Measurements from ENCODE around the gene FTL. TPM values are rescaled to one million over a fixed set of nuclear protein-coding genes. Genes with fewer than 3 reads are reported as not detected.

FTL gene
- total RNA-seq, 2 donors from 2014 or later, result 681 to 811 TPM

GRCh38 chr19:48953141-48953540 lies 12.0 kb upstream of the FTL start:
- Mint-ChIP-seq H3K27me3 (ENCODE audit: low read depth) (no peaks in the 10 kb centered on the region), H3K4me1 (ENCODE audit: low read depth) (peaks cover 40% of the 10 kb centered on the region), H3K9me3 (no peaks in the 10 kb centered on the region), H3K36me3 (ENCODE audit: insufficient read depth in 2 of 2) (peaks cover 6 to 21% of the 10 kb centered on the region in 2 donors), H3K4me3 (no peak overlapping the region), H3K27ac (no peak overlapping the region)
- DNase-seq (no peak), ATAC-seq (replicated peaks in 1 of 2) (no peak)

DNA sequence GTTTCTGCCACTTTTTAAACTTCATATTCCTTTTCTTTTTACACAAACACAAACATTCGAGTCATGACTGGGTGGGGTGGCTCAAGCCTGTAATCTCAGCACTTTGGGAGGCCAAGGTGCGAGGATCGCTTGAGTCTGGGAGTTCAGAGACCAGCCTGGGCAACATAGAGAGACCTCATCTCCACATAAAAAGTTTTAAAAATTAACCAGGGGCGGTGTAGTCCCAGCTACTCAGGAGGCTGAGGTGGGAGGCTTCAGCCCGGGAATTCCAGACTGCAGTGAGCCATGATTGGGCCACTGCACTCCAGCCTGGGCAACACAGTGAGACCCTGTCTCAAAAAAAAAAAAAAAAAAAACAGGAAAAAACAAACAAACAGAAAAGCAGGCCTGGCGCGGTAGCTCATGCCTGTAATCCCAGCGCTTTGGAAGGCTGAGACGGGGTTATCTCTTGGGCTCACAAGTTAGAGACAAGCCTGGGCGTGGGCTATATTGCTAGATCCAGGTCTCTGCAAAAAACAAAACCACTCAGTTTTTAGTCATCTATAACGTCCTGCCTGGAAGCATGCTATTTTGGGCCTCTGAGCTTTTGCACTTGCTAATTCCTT lies 11.0 kb upstream of the FTL start:
- peaks cover 9 to 26% of the 10 kb centered on the region in 2 donors for H3K36me3 Mint-ChIP-seq (ENCODE audit: insufficient read depth in 2 of 2)
- ATAC-seq (replicated peaks in 1 of 2) (no peak), DNase-seq (no peak)
- H3K27ac Mint-ChIP-seq, result peak overlapping the region; percentile 96
- H3K27me3 Mint-ChIP-seq (ENCODE audit: low read depth), result no peaks in the 10 kb centered on the region
- no peaks in the 10 kb centered on the region for H3K9me3 Mint-ChIP-seq
- H3K4me1 Mint-ChIP-seq (ENCODE audit: low read depth), result peaks cover 49% of the 10 kb centered on the region
- H3K4me3 Mint-ChIP-seq, result peak overlapping the region; percentile 93 to 97

- H3K27me3 Mint-ChIP-seq (ENCODE audit: low read depth), result no peaks in the 10 kb centered on the region
- peak within 1 kb of the TSS; percentile 96 for H3K27ac Mint-ChIP-seq
- peak within 1 kb of the TSS; percentile 93 to 97 for H3K4me3 Mint-ChIP-seq
- no peaks in the 10 kb centered on the region for H3K9me3 Mint-ChIP-seq
- DNase-seq, result peak; percentile 97
- H3K36me3 Mint-ChIP-seq (ENCODE audit: insufficient read depth in 2 of 2), result peaks cover 9 to 28% of the 10 kb centered on the region in 2 donors
- peaks cover 52% of the 10 kb centered on the region for H3K4me1 Mint-ChIP-seq (ENCODE audit: low read depth)
- ATAC-seq (replicated peaks in 1 of 2), result peak; percentile 88 to 89
Observed at GRCh38 chr19:48954595-48955307, 10.4 kb upstream of the FTL start, which contains the start of gene BAX. Gene BAX (plus strand): TSS chr19:48954875. CDS start chr19:48954929, 54 bp downstream.

DNA sequence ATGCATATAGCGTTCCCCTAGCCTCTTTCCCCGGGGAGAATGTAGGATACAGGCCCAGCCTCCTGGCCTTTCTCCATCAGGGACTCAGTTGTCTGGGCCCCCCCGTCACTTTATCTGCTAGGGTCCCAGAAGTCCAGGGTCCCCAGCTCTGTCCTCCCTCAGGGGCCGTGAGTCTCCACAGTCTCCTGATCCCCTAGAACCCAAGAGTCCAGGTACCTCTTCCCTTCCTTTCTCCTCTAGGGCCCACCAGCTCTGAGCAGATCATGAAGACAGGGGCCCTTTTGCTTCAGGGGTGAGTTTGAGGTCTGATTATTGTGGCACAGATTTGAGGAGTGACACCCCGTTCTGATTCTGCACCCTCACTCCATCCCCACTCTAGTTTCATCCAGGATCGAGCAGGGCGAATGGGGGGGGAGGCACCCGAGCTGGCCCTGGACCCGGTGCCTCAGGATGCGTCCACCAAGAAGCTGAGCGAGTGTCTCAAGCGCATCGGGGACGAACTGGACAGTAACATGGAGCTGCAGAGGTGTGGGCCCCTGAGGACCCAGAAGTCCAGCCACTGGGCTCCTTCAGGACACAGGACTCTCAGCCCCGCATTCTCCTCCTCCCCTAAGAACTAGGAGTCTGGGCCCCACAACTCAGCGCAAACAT lies 9.7 kb upstream of the FTL start:
- peak overlapping the region; percentile 93 to 97 for H3K4me3 Mint-ChIP-seq
- H3K36me3 Mint-ChIP-seq (ENCODE audit: insufficient read depth in 2 of 2), result peaks cover 9 to 28% of the 10 kb centered on the region in 2 donors
- ATAC-seq (replicated peaks in 1 of 2) (no peak), DNase-seq (no peak)
- peaks cover 54% of the 10 kb centered on the region for H3K4me1 Mint-ChIP-seq (ENCODE audit: low read depth)
- no peaks in the 10 kb centered on the region for H3K9me3 Mint-ChIP-seq
- H3K27me3 Mint-ChIP-seq (ENCODE audit: low read depth), result no peaks in the 10 kb centered on the region
- peak overlapping the region; percentile 82 for H3K27ac Mint-ChIP-seq

DNA sequence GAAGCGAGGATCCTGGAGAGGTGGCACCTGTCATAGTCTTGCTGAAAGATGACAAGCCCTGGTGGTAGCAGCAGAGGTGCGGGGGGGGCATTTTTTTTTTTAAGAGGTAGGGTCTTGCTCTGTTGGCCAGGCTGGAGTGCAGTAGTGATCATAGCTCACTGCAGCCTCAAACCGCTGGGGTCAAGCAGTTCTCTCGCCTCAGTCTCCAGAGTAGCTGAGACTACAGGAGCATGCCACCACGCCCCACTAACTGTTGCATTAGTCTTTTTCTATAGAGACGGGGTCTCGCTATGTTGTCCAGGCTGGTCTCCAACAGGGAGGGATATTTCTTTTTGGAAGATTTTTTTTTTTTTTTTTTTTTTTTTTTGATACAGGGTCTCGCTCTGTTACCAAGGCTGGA lies 7.1 kb upstream of the FTL start:
- Mint-ChIP-seq H3K27me3 (ENCODE audit: low read depth) (no peaks in the 10 kb centered on the region), H3K4me1 (ENCODE audit: low read depth) (peaks cover 79% of the 10 kb centered on the region), H3K27ac (no peak overlapping the region), H3K9me3 (no peaks in the 10 kb centered on the region), H3K36me3 (ENCODE audit: insufficient read depth in 2 of 2) (peaks cover 9 to 34% of the 10 kb centered on the region in 2 donors), H3K4me3 (no peak overlapping the region)
- DNase-seq, result no peak
- no peak for ATAC-seq (replicated peaks in 1 of 2)

- no peaks in the 10 kb centered on the region for H3K27me3 Mint-ChIP-seq (ENCODE audit: low read depth)
- no peaks in the 10 kb centered on the region for H3K9me3 Mint-ChIP-seq
- peaks cover 86% of the 10 kb centered on the region for H3K4me1 Mint-ChIP-seq (ENCODE audit: low read depth)
- H3K27ac Mint-ChIP-seq, result no peak overlapping the region
- H3K36me3 Mint-ChIP-seq (ENCODE audit: insufficient read depth in 2 of 2), result peaks cover 7 to 34% of the 10 kb centered on the region in 2 donors
- DNase-seq (no peak), ATAC-seq (replicated peaks in 1 of 2) (no peak)
- no peak overlapping the region for H3K4me3 Mint-ChIP-seq
Observed at GRCh38 chr19:48959341-48960239, 5.5 kb upstream of the FTL start.

DNA sequence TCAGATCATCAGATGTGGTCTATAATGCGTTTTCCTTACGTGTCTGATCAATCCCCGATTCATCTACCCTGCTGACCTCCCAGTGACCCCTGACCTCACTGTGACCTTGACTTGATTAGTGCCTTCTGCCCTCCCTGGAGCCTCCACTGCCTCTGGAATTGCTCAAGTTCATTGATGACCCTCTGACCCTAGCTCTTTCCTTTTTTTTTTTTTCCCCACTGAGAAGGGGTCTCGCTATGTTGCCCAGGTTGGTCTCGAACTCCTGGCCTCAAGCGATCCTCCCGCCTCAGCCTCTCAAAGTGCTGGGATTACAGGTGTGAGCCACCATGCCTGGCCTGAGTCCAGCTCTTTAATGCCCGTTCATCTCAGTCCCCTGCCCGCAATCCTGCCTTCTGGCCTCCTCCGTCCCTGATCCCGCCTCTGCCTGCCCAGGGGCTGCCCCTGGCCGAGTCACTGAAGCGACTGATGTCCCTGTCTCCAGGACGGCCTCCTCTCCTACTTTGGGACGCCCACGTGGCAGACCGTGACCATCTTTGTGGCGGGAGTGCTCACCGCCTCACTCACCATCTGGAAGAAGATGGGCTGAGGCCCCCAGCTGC lies 4.0 kb upstream of the FTL start:
- ATAC-seq (replicated peaks in 1 of 2) (no peak), DNase-seq (no peak)
- H3K27me3 Mint-ChIP-seq (ENCODE audit: low read depth), result no peaks in the 10 kb centered on the region
- peaks cover 83% of the 10 kb centered on the region for H3K4me1 Mint-ChIP-seq (ENCODE audit: low read depth)
- no peak overlapping the region for H3K4me3 Mint-ChIP-seq
- peaks cover 13 to 26% of the 10 kb centered on the region in 2 donors for H3K36me3 Mint-ChIP-seq (ENCODE audit: insufficient read depth in 2 of 2)
- no peak overlapping the region for H3K27ac Mint-ChIP-seq
- no peaks in the 10 kb centered on the region for H3K9me3 Mint-ChIP-seq

DNA sequence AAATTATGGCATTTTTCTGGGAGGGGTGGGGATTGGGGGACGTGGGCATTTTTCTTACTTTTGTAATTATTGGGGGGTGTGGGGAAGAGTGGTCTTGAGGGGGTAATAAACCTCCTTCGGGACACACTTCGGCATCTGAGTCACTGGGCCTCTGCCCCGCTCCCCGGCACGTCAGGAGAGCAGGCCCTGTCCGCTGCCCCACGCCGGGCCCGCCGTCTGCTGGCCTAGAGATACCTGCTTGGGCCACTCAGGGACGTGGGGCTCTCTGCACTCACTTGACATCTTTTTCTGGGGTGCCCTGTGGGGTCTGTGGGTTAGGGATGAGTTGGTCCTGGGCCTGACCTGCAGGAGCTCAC lies 3.5 kb upstream of the FTL start:
- DNase-seq (no peak), ATAC-seq (replicated peaks in 1 of 2) (no peak)
- Mint-ChIP-seq H3K27ac (peak overlapping the region; percentile 99), H3K4me3 (peak overlapping the region; percentile 94 to 100), H3K27me3 (ENCODE audit: low read depth) (no peaks in the 10 kb centered on the region), H3K9me3 (no peaks in the 10 kb centered on the region), H3K4me1 (ENCODE audit: low read depth) (peaks cover 83% of the 10 kb centered on the region), H3K36me3 (ENCODE audit: insufficient read depth in 2 of 2) (peaks cover 17 to 28% of the 10 kb centered on the region in 2 donors)

DNA sequence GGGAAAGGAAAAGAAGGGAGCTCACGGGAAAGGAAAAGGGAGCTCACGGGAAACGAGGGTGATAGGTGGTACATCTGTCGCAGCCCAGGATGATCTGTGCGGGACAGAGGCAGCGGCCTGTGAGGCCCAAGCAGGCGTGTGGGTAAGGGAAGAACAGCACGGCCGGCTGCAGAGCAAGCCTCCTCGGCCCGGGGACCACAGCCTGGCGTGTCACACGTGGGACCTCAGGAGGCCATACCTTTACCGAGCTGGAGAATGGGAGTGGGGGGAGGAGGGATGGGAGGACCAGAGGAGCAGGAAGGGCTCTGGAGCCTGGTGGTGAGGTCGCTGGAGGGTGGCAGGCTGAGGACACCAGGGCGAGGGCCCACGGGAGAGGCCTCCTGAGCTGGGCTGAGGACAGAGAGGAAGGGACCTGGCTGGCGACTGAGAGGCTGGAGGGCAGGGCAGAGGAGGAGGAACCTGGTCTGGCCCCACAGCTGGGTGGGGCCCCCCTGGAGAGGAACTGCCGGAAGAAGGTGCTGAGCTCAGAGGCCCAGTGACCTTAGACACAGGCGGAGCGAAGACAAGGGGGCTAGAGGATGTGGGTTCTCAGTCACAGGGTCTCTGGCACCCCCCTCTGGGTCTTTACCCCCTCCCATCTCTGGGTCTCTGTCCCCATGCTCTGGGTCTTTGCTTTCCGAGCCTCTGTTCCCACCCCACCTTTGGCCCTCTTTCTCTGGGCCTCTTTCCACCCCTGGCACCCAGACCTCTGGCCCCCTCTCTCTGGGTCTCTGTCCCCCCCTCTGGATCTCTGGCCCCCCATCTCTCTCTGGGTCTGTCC lies 2.9 kb upstream of the FTL start:
- peak; percentile 63 to 82 for DNase-seq
- Mint-ChIP-seq H3K9me3 (no peaks in the 10 kb centered on the region), H3K4me3 (peak overlapping the region; percentile 94 to 100), H3K27ac (peak overlapping the region; percentile 99), H3K4me1 (ENCODE audit: low read depth) (peaks cover 83% of the 10 kb centered on the region), H3K27me3 (ENCODE audit: low read depth) (no peaks in the 10 kb centered on the region), H3K36me3 (ENCODE audit: insufficient read depth in 2 of 2) (peaks cover 16 to 26% of the 10 kb centered on the region in 2 donors)
- peak; percentile 8 to 49 for ATAC-seq (replicated peaks in 1 of 2)

- H3K4me3 Mint-ChIP-seq, result peak overlapping the region; percentile 94 to 100
- H3K27ac Mint-ChIP-seq, result peak overlapping the region; percentile 99
- ATAC-seq (replicated peaks in 1 of 2) (no peak), DNase-seq (peak in 1 of 2 donors; percentile 29)
- no peaks in the 10 kb centered on the region for H3K27me3 Mint-ChIP-seq (ENCODE audit: low read depth)
- H3K9me3 Mint-ChIP-seq, result no peaks in the 10 kb centered on the region
- H3K36me3 Mint-ChIP-seq (ENCODE audit: insufficient read depth in 2 of 2), result peaks cover 16 to 22% of the 10 kb centered on the region in 2 donors
- peaks cover 81% of the 10 kb centered on the region for H3K4me1 Mint-ChIP-seq (ENCODE audit: low read depth)
Observed at GRCh38 chr19:48962849-48963165, 2.3 kb upstream of the FTL start.

- peak overlapping the region; percentile 99 for H3K27ac Mint-ChIP-seq
- no peaks in the 10 kb centered on the region for H3K9me3 Mint-ChIP-seq
- no peaks in the 10 kb centered on the region for H3K27me3 Mint-ChIP-seq (ENCODE audit: low read depth)
- peaks cover 17 to 19% of the 10 kb centered on the region in 2 donors for H3K36me3 Mint-ChIP-seq (ENCODE audit: insufficient read depth in 2 of 2)
- peak overlapping the region; percentile 94 to 100 for H3K4me3 Mint-ChIP-seq
- DNase-seq, result peak; percentile 89
- peaks cover 79% of the 10 kb centered on the region for H3K4me1 Mint-ChIP-seq (ENCODE audit: low read depth)
- peak; percentile 30 to 35 for ATAC-seq (replicated peaks in 1 of 2)
Observed at GRCh38 chr19:48963371-48964204, 1.5 kb upstream of the FTL start.

Data from activated T-cell treated with anti-CD3 and anti-CD28 coated beads, Interleukin-2, amount 50 U/mL, for 72 hours (primary cell).